Gastroesophageal sphincter (tissue), 4 donors: Measurements from ENCODE around the gene KCNK15. TPM values are rescaled to one million over a fixed set of nuclear protein-coding genes. Genes with fewer than 3 reads are reported as not detected.
A peak's percentile ranks its signal among the peaks of the same experiment; 100 is the strongest.

Source experiments
- ATAC-seq: fragments of 150-250 bp; one replicate; pipeline ENCODE4 v1.9.1; 2016; ENCODE audit warnings: mild to moderate bottlenecking, moderate library complexity
- H3K27ac ChIP-seq, 4 donors: fragments of 200-600 bp; sonication (generic) in 3 of 4; 1 replicate in 3 of 4; 2 replicates in 1 of 4; pipeline ENCODE4 v1.5.1; 2016 to 2019
- H3K27me3 ChIP-seq: fragments of 200-600 bp; sonication (generic); one replicate; pipeline ENCODE4 v1.5.1; 2019
- H3K36me3 ChIP-seq, 2 donors: fragments of 200-600 bp; sonication (generic); one replicate each; pipeline ENCODE4 v1.5.1; 2019; ENCODE audit warnings: control low read depth in 1 of 2
- H3K4me1 ChIP-seq, 3 donors: fragments of 200-600 bp; sonication (generic); 1 replicate in 2 of 3; 2 replicates in 1 of 3; pipeline ENCODE4 v1.5.1; 2016 to 2019; ENCODE audit warnings: control low read depth in 2 of 3
- H3K4me3 ChIP-seq, 2 donors: fragments of 200-600 bp; sonication (generic); one replicate each; pipeline ENCODE4 v1.5.1; 2019; ENCODE audit warnings: mild to moderate bottlenecking in 1 of 2, moderate library complexity in 1 of 2
- H3K9me3 ChIP-seq, 3 donors: fragments of 200-600 bp; sonication (generic); one replicate each; pipeline ENCODE4 v1.5.1; 2017 to 2019; ENCODE audit warnings: control low read depth in 2 of 3
- EP300 ChIP-seq: sonication (generic); formaldehyde crosslinking; IDR thresholded peaks from one replicate; pipeline ENCODE4 v1.6.1; 2017; ENCODE audit warnings: antibody characterized with exemption, mild to moderate bottlenecking
- POLR2A ChIP-seq, 2 donors: fragments of 450-650 bp; IDR thresholded peaks; one replicate each; pipeline ENCODE4 v1.6.1; 2017; ENCODE audit warnings: antibody characterized with exemption in 2 of 2, mild to moderate bottlenecking in 2 of 2, moderate library complexity in 1 of 2
- POLR2AphosphoS5 ChIP-seq: sonication (generic); formaldehyde crosslinking; IDR thresholded peaks from one replicate; pipeline ENCODE4 v1.6.1; 2017; ENCODE audit warnings: antibody characterized with exemption
- WGBS, 2 donors: methylation state at CpG; one replicate each; pipeline ENCODE4 v1.1.5; 2018; ENCODE audit warnings: low coverage in 1 of 2; 5-methylcytosine and 5-hydroxymethylcytosine counted together
- total RNA-seq, 4 donors: library from RNA; depleted of rRNA; stranded (reverse); fragments of >200 nt; gene quantifications; one replicate each; pipeline ENCODE4 v1.1.0, GENCODE V29; 2016
- TF ChIP-seq, protein P1 (sequence below), 4 experiments: fragments of 200-600 bp in 2 of 4; fragments of 450-650 bp in 2 of 4; sonication (generic) in 1 of 4; IDR thresholded peaks; one replicate each; pipeline ENCODE4 v1.5.1; 2017 to 2019; ENCODE audit warnings: antibody characterized with exemption in 4 of 4, mild to moderate bottlenecking in 2 of 4, moderate library complexity in 2 of 4

Gene KCNK15
- total RNA-seq, 4 donors from 2014 or later: 1.3 to 4.7 (median 2.8) TPM

DNA sequence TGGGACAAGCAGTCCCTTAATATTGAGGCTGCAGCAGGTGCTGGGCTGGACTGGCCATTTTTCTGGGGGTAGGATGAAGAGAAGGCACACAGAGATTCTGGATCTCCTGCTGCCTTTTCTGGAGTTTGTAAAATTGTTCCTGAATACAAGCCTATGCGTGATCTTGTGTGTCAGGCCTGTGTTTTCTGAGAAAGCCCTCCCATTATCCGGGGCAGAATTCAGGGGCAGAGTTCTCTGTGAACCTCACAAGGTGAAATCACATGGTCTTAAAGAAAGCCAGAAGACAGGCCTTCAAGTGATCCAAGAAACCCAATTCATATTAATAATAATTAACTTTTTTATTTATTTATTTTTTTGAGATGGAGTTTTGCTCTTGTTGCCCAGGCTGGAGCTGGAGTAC is 18.0 kb upstream of the KCNK15 start:
- Histone ChIP-seq H3K4me1 (peaks cover 3 to 39% (median 8%) of the 10 kb centered on the region in 3 donors), H3K4me3 (no peak overlapping the region), H3K27me3 (no peaks in the 10 kb centered on the region), H3K36me3 (peaks cover 0 to 5% of the 10 kb centered on the region in 2 donors), H3K9me3 (no peaks in the 10 kb centered on the region), H3K27ac (peak overlapping the region in 3 of 4 donors; percentile 19 to 74 (median 38))
- ATAC-seq: no peak
- WGBS, 2 donors: 67% methylated on average over 1 to 2 of the region's 2 CpGs
- TF ChIP-seq, protein P1, sequence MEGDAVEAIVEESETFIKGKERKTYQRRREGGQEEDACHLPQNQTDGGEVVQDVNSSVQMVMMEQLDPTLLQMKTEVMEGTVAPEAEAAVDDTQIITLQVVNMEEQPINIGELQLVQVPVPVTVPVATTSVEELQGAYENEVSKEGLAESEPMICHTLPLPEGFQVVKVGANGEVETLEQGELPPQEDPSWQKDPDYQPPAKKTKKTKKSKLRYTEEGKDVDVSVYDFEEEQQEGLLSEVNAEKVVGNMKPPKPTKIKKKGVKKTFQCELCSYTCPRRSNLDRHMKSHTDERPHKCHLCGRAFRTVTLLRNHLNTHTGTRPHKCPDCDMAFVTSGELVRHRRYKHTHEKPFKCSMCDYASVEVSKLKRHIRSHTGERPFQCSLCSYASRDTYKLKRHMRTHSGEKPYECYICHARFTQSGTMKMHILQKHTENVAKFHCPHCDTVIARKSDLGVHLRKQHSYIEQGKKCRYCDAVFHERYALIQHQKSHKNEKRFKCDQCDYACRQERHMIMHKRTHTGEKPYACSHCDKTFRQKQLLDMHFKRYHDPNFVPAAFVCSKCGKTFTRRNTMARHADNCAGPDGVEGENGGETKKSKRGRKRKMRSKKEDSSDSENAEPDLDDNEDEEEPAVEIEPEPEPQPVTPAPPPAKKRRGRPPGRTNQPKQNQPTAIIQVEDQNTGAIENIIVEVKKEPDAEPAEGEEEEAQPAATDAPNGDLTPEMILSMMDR (IDR thresholded peaks at IDR 0.05): no peak
- no peak for TF ChIP-seq POLR2AphosphoS5
- no peak for TF ChIP-seq EP300
- TF ChIP-seq POLR2A (IDR thresholded peaks at IDR 0.05): no peak

DNA sequence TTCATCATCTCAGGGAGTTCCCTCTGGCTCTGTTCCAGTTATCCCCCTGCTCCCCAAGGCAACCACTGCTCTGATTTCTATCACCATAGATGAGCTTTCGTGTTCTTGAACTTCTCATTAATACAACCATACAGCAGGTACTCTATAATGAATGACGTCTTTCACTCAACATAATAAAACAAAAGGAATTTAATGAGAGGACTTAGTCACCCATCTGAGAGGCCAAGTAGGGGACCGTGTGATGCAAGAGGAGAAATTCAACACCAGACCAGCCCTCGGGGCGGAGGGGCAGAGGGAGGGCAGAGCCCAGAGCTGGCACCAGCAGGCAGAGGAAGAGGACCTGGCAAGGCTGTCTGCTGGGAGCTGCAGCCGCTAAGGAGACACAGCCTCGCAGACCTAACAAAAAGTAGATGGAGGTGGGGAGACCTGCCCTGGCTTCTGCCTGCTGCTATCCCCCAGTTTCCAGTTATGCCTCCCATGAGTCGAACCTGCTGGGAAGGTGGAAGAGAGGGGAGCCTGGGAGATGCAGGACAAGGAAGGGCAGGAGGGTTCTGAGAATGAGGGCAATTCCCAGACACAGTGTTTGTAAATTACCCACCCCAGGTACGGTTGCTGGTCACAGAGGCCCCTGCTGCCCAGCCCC is 16.7 kb upstream of the KCNK15 start:
- 20 to 40% methylated on average over 4 to 8 of the region's 9 CpGs for WGBS, 2 donors
- no peak for TF ChIP-seq EP300
- TF ChIP-seq, protein P1 (IDR thresholded peaks at IDR 0.05): no peak
- peak; percentile 23 for TF ChIP-seq POLR2AphosphoS5
- TF ChIP-seq POLR2A (IDR thresholded peaks at IDR 0.05): no peak
- Histone ChIP-seq H3K4me1 (peaks cover 3 to 47% (median 8%) of the 10 kb centered on the region in 3 donors), H3K4me3 (no peak overlapping the region), H3K27me3 (no peaks in the 10 kb centered on the region), H3K9me3 (no peaks in the 10 kb centered on the region), H3K27ac (peak overlapping the region in 3 of 4 donors; percentile 48 to 79 (median 74)), H3K36me3 (peaks cover 0 to 5% of the 10 kb centered on the region in 2 donors)
- ATAC-seq: peak; percentile 81

DNA sequence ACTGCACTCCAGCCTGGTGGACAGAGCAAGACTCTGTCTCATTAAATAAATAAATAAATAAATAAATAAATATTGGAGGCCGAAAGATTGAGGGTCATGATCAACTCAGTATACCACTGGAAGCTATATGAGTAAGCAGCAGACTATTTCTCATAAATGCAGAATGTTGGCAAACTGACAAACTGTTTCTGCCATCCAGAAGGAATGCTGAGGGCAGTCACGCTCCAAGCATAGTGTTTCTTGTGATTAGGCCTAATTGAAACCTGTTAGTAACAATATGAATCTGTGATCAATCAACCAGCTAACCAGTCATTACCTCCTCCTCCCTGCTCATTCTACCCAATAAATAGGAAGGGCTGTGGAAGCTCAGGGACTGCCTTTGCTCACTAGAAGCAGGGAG is 15.2 kb upstream of the KCNK15 start:
- peak; percentile 43 for TF ChIP-seq POLR2AphosphoS5
- TF ChIP-seq, protein P1 (IDR thresholded peaks at IDR 0.05): no peak
- Histone ChIP-seq H3K27ac (peak overlapping the region in 1 of 4 donors; percentile 74), H3K36me3 (peaks cover 0 to 5% of the 10 kb centered on the region in 2 donors), H3K9me3 (no peaks in the 10 kb centered on the region), H3K4me1 (peaks cover 3 to 57% (median 8%) of the 10 kb centered on the region in 3 donors), H3K27me3 (no peaks in the 10 kb centered on the region), H3K4me3 (no peak overlapping the region)
- no peak for ATAC-seq
- 71 to 72% methylated on average over 2 of the region's 2 CpGs for WGBS, 2 donors

DNA sequence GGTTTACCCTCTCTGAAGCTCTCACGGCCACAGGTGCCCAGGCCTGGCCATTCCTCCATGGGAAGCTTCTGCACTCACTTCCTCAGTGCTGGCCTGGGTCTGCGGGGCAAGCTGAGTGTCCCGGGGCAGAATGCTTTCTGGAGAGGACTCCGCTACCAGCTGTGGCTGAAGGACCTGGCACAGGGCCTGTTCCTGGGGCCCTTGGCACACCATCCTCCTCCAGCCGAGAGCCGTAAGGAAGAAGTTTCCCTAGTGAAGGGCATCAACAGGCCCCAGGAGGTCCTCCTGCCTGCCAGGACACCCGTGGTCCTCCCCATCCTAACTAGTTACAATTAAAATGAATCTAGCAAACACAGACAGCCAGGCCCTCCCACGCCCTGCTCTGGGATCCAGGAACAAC is 14.0 kb upstream of the KCNK15 start:
- Histone ChIP-seq H3K27me3 (no peaks in the 10 kb centered on the region), H3K9me3 (no peaks in the 10 kb centered on the region), H3K4me3 (no peak overlapping the region), H3K4me1 (peaks cover 3 to 66% (median 8%) of the 10 kb centered on the region in 3 donors), H3K27ac (peak overlapping the region in 3 of 4 donors; percentile 31 to 62 (median 42)), H3K36me3 (peaks cover 0 to 5% of the 10 kb centered on the region in 2 donors)
- TF ChIP-seq POLR2AphosphoS5 (no peak), POLR2A (IDR thresholded peaks at IDR 0.05) (no peak), EP300 (no peak)
- TF ChIP-seq, protein P1 (IDR thresholded peaks at IDR 0.05): no peak
- 100% methylated on average over 1 of the region's 8 CpGs; no CpG with 5 or more reads in 1 of the 2 donors for whole genome bisulfite sequencing, 2 donors
- ATAC-seq: no peak

DNA sequence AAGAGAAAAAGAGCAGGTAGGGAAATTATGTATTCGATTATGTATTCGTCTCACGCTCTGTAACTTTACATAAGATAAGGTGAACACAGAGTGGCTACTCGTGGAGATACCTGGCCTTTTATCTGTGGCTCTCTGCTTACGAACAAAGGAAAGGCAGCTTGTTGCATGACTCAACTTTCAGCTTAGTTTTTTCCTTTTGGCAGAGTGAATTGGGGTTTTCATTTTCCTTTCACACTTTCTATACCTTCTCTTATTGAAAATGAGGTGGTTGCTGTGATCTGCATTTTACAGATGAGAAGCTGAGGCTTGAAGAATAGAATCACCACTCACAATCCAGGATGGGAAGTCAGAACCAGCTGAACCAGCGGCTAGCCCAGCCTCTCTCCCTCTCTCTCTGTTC is 13.3 kb upstream of the KCNK15 start:
- no peaks in the 10 kb centered on the region for H3K9me3 ChIP-seq
- no peak for ATAC-seq
- no peak overlapping the region for H3K4me3 ChIP-seq
- H3K36me3 ChIP-seq: peaks cover 0 to 1% of the 10 kb centered on the region in 2 donors
- no peaks in the 10 kb centered on the region for H3K27me3 ChIP-seq
- H3K27ac ChIP-seq: peak overlapping the region in 2 of 4 donors; percentile 31 to 62
- 69 to 73% methylated on average over 6 of the region's 6 CpGs for WGBS, 2 donors
- TF ChIP-seq POLR2A (IDR thresholded peaks at IDR 0.05): no peak
- no peak for TF ChIP-seq POLR2AphosphoS5
- TF ChIP-seq, protein P1 (IDR thresholded peaks at IDR 0.05): no peak
- peaks cover 3 to 65% (median 8%) of the 10 kb centered on the region in 3 donors for H3K4me1 ChIP-seq
